HCT116 (cell line): ENCODE results near the gene MOB3B. TPM values are rescaled to one million over a fixed set of nuclear protein-coding genes. Genes with fewer than 3 reads are reported as not detected.

Experiments
- ATAC-seq: fragments of 200-7000 bp; cut with Tn5 transposase; 2 replicates; pipeline ENCODE4 v1.9.1; 2020; ENCODE audit warnings: mild to moderate bottlenecking, moderate library complexity
- BruUV-seq: library from RNA; stranded (reverse); fragments of 400-500 nt; replicated peaks from 2 replicates; lab custom pipeline; 2021; lab: Mats Ljungman, UMichigan
- CTCF ChIA-PET: fragments of 300-600 bp; sonication (Branson Sonifier 250); formaldehyde crosslinking; loops from one replicate; lab custom pipeline; 2021; ENCODE audit warnings: antibody characterized with exemption; lab: Charles Lee
- POLR2A ChIA-PET: fragments of 300-600, 350-600 bp; sonication (Branson Sonifier 250); formaldehyde crosslinking; loops from one replicate; lab custom pipeline; 2021; ENCODE audit warnings: antibody characterized with exemption; lab: Charles Lee
- RAD21 ChIA-PET, 2 experiments: fragments of 300-600 bp; sonication (Branson Sonifier 250); formaldehyde crosslinking; loops; one replicate each; lab custom pipeline; 2023; ENCODE audit warnings: low total read pairs in 2 of 2; ENCODE audit not compliant: uncharacterized antibody in 2 of 2, unreplicated experiment in 2 of 2, low non-redundant PET in 1 of 2; lab: Charles Lee
- DNase-seq: peaks from one replicate; pipeline ENCODE4 v3.0.0-alpha.2; 2010; ENCODE audit warnings: low read depth, low spot score
- H2AFZ ChIP-seq: fragments of 200-600 bp; shearing (Covaris generic), sonication (generic); 2 replicates; pipeline ENCODE4 v1.6.1; 2017; ENCODE audit warnings: low read depth, mixed run types, mixed read lengths, antibody characterized with exemption, low read length; ENCODE audit not compliant: poor library complexity, severe bottlenecking
- H3K27ac ChIP-seq: 2 replicates; pipeline ENCODE4 v1.5.1; 2012; ENCODE audit warnings: low read depth, low read length
- H3K27me3 ChIP-seq: fragments of 200-600 bp; sonication (generic); 2 replicates; pipeline ENCODE4 v1.6.1; 2016; ENCODE audit warnings: mixed run types, low read length, mixed read lengths; ENCODE audit not compliant: insufficient read depth
- H3K36me3 ChIP-seq, 2 experiments: fragments of 200-500 bp in 1 of 2; fragments of 200-600 bp in 1 of 2; sonication (Bioruptor generic) in 1 of 2; sonication (generic) in 1 of 2; 2 replicates each; pipeline versions ENCODE4 v1.5.1 to v1.6.1; 2014 to 2016; ENCODE audit warnings: low read length in 2 of 2, inconsistent platforms in 1 of 2, mixed read lengths in 1 of 2, mixed run types in 1 of 2; ENCODE audit not compliant: insufficient read depth in 2 of 2, control insufficient read depth in 1 of 2
- H3K4me1 ChIP-seq, 2 experiments: fragments of 200-600 bp in 1 of 2; sonication (generic) in 1 of 2; 2 replicates each; pipeline versions ENCODE4 v1.5.1 to v1.6.1; 2012 to 2017; ENCODE audit warnings: low read length in 2 of 2, inconsistent platforms in 1 of 2, mild to moderate bottlenecking in 1 of 2, mixed read lengths in 1 of 2, mixed run types in 1 of 2, moderate library complexity in 1 of 2; ENCODE audit not compliant: insufficient read depth in 2 of 2, control insufficient read depth in 1 of 2
- H3K4me2 ChIP-seq: fragments of 200-600 bp; sonication (generic); 2 replicates; pipeline ENCODE4 v1.6.1; 2017; ENCODE audit warnings: mixed run types, low read length, mixed read lengths
- H3K4me3 ChIP-seq, 2 experiments: fragments of 200-600 bp in 1 of 2; sonication (generic) in 1 of 2; replicated peaks in 1 of 2; 2 replicates each; pipeline ENCODE4 v1.5.1; 2011 to 2016; ENCODE audit warnings: low read length in 2 of 2, control low read depth in 1 of 2, low read depth in 1 of 2, mild to moderate bottlenecking in 1 of 2, mixed read lengths in 1 of 2, mixed run types in 1 of 2
- H3K79me2 ChIP-seq: fragments of 200-600 bp; sonication (generic); 2 replicates; pipeline ENCODE4 v1.6.1; 2017; ENCODE audit warnings: mild to moderate bottlenecking, mixed run types, low read length, moderate library complexity, mixed read lengths; ENCODE audit not compliant: insufficient read depth
- H3K9ac ChIP-seq: fragments of 200-600 bp; sonication (generic); 2 replicates; pipeline ENCODE4 v1.6.1; 2016; ENCODE audit warnings: low read length, mixed read lengths
- H3K9me2 ChIP-seq: fragments of 200-600 bp; sonication (generic), shearing (Covaris generic); 2 replicates; pipeline ENCODE4 v1.6.1; 2017; ENCODE audit warnings: mixed run types, mild to moderate bottlenecking, moderate library complexity; ENCODE audit not compliant: insufficient read depth
- H3K9me3 ChIP-seq, 2 experiments: fragments of 200-500 bp in 1 of 2; fragments of 200-600 bp in 1 of 2; sonication (Bioruptor generic) in 1 of 2; sonication (generic) in 1 of 2; 2 replicates each; pipeline ENCODE4 v1.6.1; 2014 to 2017; ENCODE audit warnings: low read length in 2 of 2, mixed read lengths in 2 of 2, inconsistent platforms in 1 of 2, low read depth in 1 of 2, mild to moderate bottlenecking in 1 of 2, mixed run types in 1 of 2, moderate library complexity in 1 of 2; ENCODE audit not compliant: control insufficient read depth in 1 of 2, insufficient read depth in 1 of 2
- H4K20me1 ChIP-seq: fragments of 200-600 bp; sonication (generic), shearing (Covaris generic); 2 replicates; pipeline ENCODE4 v1.6.1; 2017; ENCODE audit warnings: mixed run types, mild to moderate bottlenecking, moderate library complexity; ENCODE audit not compliant: insufficient read depth
- ATF3 ChIP-seq: IDR thresholded peaks from 2 replicates; pipeline ENCODE4 v1.6.1; 2012
- CEBPB ChIP-seq: IDR thresholded peaks from 2 replicates; pipeline ENCODE4 v1.6.1; 2012; ENCODE audit warnings: low read depth
- CTCF ChIP-seq, 3 experiments: fragments of 200-600 bp in 1 of 3; sonication (generic) in 1 of 3; IDR thresholded peaks in 2 of 3; conservative IDR thresholded peaks in 1 of 3; 2 replicates each; pipeline ENCODE4 v1.5.1; 2012 to 2017; ENCODE audit warnings: low read depth in 2 of 3, low read length in 2 of 3, antibody characterized with exemption in 1 of 3, borderline replicate concordance in 1 of 3, control low read depth in 1 of 3, mild to moderate bottlenecking in 1 of 3, mixed read lengths in 1 of 3, mixed run types in 1 of 3, moderate library complexity in 1 of 3; ENCODE audit not compliant: insufficient read depth in 1 of 3
- ELF1 ChIP-seq: IDR thresholded peaks from 2 replicates; pipeline ENCODE4 v1.6.1; 2012; ENCODE audit warnings: low read depth, borderline replicate concordance
- EZH2phosphoT487 ChIP-seq: fragments of 200-600 bp; IDR thresholded peaks from 2 replicates; pipeline ENCODE4 v1.6.1; 2018; ENCODE audit warnings: antibody characterized with exemption, borderline replicate concordance
- FOSL1 ChIP-seq: IDR thresholded peaks from 2 replicates; pipeline ENCODE4 v1.6.1; 2012; ENCODE audit warnings: low read depth
- JUND ChIP-seq: IDR thresholded peaks from 2 replicates; pipeline ENCODE4 v1.6.1; 2012
- MAX ChIP-seq: IDR thresholded peaks from 2 replicates; pipeline ENCODE4 v1.6.1; 2012
- SIN3A ChIP-seq: IDR thresholded peaks from 2 replicates; pipeline ENCODE4 v1.6.1; 2012; ENCODE audit warnings: low read depth
- SRF ChIP-seq: IDR thresholded peaks from 2 replicates; pipeline ENCODE4 v1.6.1; 2012; ENCODE audit warnings: low read depth
- TCF7L2 ChIP-seq: IDR thresholded peaks from 2 replicates; pipeline ENCODE4 v1.7.0; 2011; ENCODE audit warnings: borderline replicate concordance, inconsistent platforms; ENCODE audit not compliant: insufficient read depth, insufficient read length; ENCODE audit errors: extremely low read depth
- ZBTB33 ChIP-seq: IDR thresholded peaks from 2 replicates; pipeline ENCODE4 v1.6.1; 2011; ENCODE audit warnings: mild to moderate bottlenecking, low read length, moderate library complexity; ENCODE audit not compliant: insufficient replicate concordance; ENCODE audit errors: extremely low read depth
- intact Hi-C: fragments of 100-400 bp; cut with micrococcal nuclease; formaldehyde crosslinking; loops from 2 replicates; pipeline ENCODE4 v1.10.0; 2022
- total RNA-seq: library from RNA; stranded (reverse); gene quantifications from one replicate; pipeline ENCODE4 v1.2.1, GENCODE V29; 2021; ENCODE audit not compliant: unreplicated experiment

The MOB3B gene
- total RNA-seq, 1 experiment from 2014 or later, result 1.2 TPM

DNA sequence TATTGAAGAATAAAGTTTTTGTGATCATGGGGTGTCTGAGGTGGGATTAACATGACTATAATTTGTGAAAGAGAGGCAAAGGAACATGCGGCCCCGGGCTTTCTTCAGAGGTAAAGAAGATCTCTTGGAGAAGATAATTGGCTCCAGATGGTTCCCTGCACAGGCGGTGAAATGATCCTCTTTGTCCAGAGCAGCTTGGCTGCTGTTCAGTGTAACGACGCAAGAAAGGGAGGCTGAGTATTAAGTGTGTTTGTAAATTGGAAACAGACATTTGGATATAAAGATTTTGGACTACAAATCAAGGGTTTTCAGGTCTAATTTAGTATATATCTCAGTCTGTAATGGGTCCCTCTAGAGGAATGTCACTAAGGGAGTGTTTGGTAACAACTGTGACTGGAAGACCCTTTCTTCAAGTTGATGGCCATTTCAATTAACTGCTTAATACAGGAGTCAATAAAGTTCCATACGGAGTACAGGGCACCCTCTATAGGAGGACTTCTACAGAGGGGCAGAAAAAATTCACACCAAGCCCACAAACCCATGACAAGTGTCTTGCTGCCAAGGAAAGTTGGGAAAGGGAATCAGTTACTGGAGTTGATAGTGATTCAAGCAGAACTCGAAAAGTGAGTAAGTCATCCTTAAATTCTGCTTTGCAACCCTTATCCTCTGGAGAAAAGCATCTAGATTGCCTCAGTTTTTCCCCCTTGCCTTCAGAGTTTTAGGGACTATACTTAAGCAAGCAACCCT, 236.8 kb downstream of the MOB3B start:
- Histone ChIP-seq H3K27me3 (peaks cover 51% of the 10 kb centered on the region), H3K4me2 (no peak overlapping the region), H3K27ac (no peak overlapping the region), H3K4me1 (no peaks in the 10 kb centered on the region), H4K20me1 (no peaks in the 10 kb centered on the region), H3K36me3 (no peaks in the 10 kb centered on the region), H2AFZ (no peak overlapping the region), H3K9ac (no peak overlapping the region), H3K79me2 (no peaks in the 10 kb centered on the region), H3K9me3 (no peaks in the 10 kb centered on the region), H3K4me3 (no peak overlapping the region)
- ATAC-seq (no peak), DNase-seq (no peak)
- no TSS peak for BruUV-seq
- RAD21 ChIA-PET, result no interaction called here
- intact Hi-C loops, result no loop called here
- CTCF ChIA-PET, result no interaction called here
- POLR2A ChIA-PET, result no interaction called here
- TF ChIP-seq SIN3A (no peak), JUND (no peak), ATF3 (no peak), ELF1 (no peak), MAX (no peak), ZBTB33 (no peak), CTCF (IDR thresholded peaks at IDR 0.05 in 2 of 3, conservative IDR thresholded peaks at IDR 0.05 in 1 of 3; ENCODE audit: borderline replicate concordance in 1 of 3, insufficient read depth in 1 of 3, low read depth in 2 of 3, low read length in 2 of 3) (no peak), FOSL1 (no peak), SRF (no peak), TCF7L2 (no peak), EZH2phosphoT487 (no peak), CEBPB (no peak)
- TF ChIP-seq, all 23 proteins: peak for 0
- H3K9me2 ChIP-seq, result no peaks in the 10 kb centered on the region
